ENCODE measurements around the gene RHO.

DNA sequence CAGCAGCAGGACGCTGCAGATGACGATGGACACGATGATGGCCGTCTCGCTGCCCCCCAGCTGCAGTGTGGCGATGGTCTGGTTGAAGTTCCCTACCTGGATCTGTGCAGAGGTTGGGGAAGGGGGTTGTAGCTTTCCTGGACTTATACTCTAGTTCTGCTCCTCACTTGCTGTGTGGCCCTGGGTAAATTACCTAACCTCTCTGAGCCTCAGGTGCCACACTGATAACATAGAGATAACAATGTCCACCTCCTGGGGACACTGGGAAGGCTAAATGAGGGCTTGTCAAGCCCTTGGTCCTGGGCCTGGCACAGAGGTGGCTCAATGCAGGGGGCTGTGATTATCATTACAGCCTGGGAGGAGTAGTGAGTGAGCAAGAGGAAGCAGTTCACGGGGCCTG, 41.4 kb downstream of the RHO start:
- TF ChIP-seq, protein P1, sequence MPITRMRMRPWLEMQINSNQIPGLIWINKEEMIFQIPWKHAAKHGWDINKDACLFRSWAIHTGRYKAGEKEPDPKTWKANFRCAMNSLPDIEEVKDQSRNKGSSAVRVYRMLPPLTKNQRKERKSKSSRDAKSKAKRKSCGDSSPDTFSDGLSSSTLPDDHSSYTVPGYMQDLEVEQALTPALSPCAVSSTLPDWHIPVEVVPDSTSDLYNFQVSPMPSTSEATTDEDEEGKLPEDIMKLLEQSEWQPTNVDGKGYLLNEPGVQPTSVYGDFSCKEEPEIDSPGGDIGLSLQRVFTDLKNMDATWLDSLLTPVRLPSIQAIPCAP (CRISPR knock-in tag; IDR thresholded peaks at IDR 0.05), result no peak
- TF ChIP-seq, protein P2, sequence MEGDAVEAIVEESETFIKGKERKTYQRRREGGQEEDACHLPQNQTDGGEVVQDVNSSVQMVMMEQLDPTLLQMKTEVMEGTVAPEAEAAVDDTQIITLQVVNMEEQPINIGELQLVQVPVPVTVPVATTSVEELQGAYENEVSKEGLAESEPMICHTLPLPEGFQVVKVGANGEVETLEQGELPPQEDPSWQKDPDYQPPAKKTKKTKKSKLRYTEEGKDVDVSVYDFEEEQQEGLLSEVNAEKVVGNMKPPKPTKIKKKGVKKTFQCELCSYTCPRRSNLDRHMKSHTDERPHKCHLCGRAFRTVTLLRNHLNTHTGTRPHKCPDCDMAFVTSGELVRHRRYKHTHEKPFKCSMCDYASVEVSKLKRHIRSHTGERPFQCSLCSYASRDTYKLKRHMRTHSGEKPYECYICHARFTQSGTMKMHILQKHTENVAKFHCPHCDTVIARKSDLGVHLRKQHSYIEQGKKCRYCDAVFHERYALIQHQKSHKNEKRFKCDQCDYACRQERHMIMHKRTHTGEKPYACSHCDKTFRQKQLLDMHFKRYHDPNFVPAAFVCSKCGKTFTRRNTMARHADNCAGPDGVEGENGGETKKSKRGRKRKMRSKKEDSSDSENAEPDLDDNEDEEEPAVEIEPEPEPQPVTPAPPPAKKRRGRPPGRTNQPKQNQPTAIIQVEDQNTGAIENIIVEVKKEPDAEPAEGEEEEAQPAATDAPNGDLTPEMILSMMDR (IDR thresholded peaks at IDR 0.05), result no peak
- TF ChIP-seq MXD4 (CRISPR knock-in tag; IDR thresholded peaks at IDR 0.05; ENCODE audit: borderline replicate concordance), result no peak
- no peak for TF ChIP-seq ZNF263 (CRISPR knock-in tag; IDR thresholded peaks at IDR 0.05; ENCODE audit: low read depth)
- TF ChIP-seq FOXK1 (CRISPR knock-in tag; IDR thresholded peaks at IDR 0.05), result no peak
- TF ChIP-seq, protein P3, sequence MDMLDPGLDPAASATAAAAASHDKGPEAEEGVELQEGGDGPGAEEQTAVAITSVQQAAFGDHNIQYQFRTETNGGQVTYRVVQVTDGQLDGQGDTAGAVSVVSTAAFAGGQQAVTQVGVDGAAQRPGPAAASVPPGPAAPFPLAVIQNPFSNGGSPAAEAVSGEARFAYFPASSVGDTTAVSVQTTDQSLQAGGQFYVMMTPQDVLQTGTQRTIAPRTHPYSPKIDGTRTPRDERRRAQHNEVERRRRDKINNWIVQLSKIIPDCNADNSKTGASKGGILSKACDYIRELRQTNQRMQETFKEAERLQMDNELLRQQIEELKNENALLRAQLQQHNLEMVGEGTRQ (CRISPR knock-in tag; IDR thresholded peaks at IDR 0.05), result no peak
- TF ChIP-seq, protein P4, sequence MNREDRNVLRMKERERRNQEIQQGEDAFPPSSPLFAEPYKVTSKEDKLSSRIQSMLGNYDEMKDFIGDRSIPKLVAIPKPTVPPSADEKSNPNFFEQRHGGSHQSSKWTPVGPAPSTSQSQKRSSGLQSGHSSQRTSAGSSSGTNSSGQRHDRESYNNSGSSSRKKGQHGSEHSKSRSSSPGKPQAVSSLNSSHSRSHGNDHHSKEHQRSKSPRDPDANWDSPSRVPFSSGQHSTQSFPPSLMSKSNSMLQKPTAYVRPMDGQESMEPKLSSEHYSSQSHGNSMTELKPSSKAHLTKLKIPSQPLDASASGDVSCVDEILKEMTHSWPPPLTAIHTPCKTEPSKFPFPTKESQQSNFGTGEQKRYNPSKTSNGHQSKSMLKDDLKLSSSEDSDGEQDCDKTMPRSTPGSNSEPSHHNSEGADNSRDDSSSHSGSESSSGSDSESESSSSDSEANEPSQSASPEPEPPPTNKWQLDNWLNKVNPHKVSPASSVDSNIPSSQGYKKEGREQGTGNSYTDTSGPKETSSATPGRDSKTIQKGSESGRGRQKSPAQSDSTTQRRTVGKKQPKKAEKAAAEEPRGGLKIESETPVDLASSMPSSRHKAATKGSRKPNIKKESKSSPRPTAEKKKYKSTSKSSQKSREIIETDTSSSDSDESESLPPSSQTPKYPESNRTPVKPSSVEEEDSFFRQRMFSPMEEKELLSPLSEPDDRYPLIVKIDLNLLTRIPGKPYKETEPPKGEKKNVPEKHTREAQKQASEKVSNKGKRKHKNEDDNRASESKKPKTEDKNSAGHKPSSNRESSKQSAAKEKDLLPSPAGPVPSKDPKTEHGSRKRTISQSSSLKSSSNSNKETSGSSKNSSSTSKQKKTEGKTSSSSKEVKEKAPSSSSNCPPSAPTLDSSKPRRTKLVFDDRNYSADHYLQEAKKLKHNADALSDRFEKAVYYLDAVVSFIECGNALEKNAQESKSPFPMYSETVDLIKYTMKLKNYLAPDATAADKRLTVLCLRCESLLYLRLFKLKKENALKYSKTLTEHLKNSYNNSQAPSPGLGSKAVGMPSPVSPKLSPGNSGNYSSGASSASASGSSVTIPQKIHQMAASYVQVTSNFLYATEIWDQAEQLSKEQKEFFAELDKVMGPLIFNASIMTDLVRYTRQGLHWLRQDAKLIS (CRISPR knock-in tag; IDR thresholded peaks at IDR 0.05; ENCODE audit: borderline replicate concordance), result no peak
- TF ChIP-seq, protein P5, sequence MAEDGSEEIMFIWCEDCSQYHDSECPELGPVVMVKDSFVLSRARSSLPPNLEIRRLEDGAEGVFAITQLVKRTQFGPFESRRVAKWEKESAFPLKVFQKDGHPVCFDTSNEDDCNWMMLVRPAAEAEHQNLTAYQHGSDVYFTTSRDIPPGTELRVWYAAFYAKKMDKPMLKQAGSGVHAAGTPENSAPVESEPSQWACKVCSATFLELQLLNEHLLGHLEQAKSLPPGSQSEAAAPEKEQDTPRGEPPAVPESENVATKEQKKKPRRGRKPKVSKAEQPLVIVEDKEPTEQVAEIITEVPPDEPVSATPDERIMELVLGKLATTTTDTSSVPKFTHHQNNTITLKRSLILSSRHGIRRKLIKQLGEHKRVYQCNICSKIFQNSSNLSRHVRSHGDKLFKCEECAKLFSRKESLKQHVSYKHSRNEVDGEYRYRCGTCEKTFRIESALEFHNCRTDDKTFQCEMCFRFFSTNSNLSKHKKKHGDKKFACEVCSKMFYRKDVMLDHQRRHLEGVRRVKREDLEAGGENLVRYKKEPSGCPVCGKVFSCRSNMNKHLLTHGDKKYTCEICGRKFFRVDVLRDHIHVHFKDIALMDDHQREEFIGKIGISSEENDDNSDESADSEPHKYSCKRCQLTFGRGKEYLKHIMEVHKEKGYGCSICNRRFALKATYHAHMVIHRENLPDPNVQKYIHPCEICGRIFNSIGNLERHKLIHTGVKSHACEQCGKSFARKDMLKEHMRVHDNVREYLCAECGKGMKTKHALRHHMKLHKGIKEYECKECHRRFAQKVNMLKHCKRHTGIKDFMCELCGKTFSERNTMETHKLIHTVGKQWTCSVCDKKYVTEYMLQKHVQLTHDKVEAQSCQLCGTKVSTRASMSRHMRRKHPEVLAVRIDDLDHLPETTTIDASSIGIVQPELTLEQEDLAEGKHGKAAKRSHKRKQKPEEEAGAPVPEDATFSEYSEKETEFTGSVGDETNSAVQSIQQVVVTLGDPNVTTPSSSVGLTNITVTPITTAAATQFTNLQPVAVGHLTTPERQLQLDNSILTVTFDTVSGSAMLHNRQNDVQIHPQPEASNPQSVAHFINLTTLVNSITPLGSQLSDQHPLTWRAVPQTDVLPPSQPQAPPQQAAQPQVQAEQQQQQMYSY (CRISPR knock-in tag; IDR thresholded peaks at IDR 0.05), result no peak
- no peak for TF ChIP-seq ESRRA (CRISPR knock-in tag; IDR thresholded peaks at IDR 0.05; ENCODE audit: borderline replicate concordance)
- TF ChIP-seq NR2C2 (CRISPR knock-in tag; IDR thresholded peaks at IDR 0.05), result no peak
- TF ChIP-seq, protein P6, sequence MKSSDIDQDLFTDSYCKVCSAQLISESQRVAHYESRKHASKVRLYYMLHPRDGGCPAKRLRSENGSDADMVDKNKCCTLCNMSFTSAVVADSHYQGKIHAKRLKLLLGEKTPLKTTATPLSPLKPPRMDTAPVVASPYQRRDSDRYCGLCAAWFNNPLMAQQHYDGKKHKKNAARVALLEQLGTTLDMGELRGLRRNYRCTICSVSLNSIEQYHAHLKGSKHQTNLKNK (CRISPR knock-in tag; IDR thresholded peaks at IDR 0.05), result no peak
- TF ChIP-seq, protein P7, sequence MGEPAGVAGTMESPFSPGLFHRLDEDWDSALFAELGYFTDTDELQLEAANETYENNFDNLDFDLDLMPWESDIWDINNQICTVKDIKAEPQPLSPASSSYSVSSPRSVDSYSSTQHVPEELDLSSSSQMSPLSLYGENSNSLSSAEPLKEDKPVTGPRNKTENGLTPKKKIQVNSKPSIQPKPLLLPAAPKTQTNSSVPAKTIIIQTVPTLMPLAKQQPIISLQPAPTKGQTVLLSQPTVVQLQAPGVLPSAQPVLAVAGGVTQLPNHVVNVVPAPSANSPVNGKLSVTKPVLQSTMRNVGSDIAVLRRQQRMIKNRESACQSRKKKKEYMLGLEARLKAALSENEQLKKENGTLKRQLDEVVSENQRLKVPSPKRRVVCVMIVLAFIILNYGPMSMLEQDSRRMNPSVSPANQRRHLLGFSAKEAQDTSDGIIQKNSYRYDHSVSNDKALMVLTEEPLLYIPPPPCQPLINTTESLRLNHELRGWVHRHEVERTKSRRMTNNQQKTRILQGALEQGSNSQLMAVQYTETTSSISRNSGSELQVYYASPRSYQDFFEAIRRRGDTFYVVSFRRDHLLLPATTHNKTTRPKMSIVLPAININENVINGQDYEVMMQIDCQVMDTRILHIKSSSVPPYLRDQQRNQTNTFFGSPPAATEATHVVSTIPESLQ (CRISPR knock-in tag; IDR thresholded peaks at IDR 0.05), result no peak
- no peak for TF ChIP-seq ZNF416 (CRISPR knock-in tag; IDR thresholded peaks at IDR 0.05)
- TF ChIP-seq FOXP1 (CRISPR knock-in tag; IDR thresholded peaks at IDR 0.05; ENCODE audit: borderline replicate concordance), result no peak

All from WTC11 (cell line).